Duodenal mucosa (tissue), 2 donors: ENCODE measurements around the gene LRRC8B.

Source experiments
- H3K27ac ChIP-seq: one replicate; pipeline ENCODE4 v1.7.0; 2013; ENCODE audit warnings: low read depth, low read length
- H3K27me3 ChIP-seq, 2 donors: one replicate each; pipeline ENCODE4 v1.7.0; 2013; ENCODE audit warnings: low read length in 2 of 2, control low read depth in 1 of 2; ENCODE audit not compliant: insufficient read depth in 2 of 2, control insufficient read depth in 1 of 2
- H3K36me3 ChIP-seq, 2 donors: one replicate each; pipeline ENCODE4 v1.7.0; 2013; ENCODE audit warnings: low read length in 2 of 2, control low read depth in 1 of 2; ENCODE audit not compliant: insufficient read depth in 2 of 2, control insufficient read depth in 1 of 2
- H3K4me1 ChIP-seq, 2 donors: one replicate each; pipeline ENCODE4 v1.7.0; 2013; ENCODE audit warnings: low read length in 2 of 2, control low read depth in 1 of 2; ENCODE audit not compliant: insufficient read depth in 2 of 2, control insufficient read depth in 1 of 2
- H3K4me3 ChIP-seq, 2 donors: one replicate each; pipeline ENCODE4 v1.7.0; 2013; ENCODE audit warnings: low read length in 2 of 2, low read depth in 1 of 2
- H3K9ac ChIP-seq, 2 donors: one replicate each; pipeline ENCODE4 v1.7.0; 2013; ENCODE audit warnings: low read length in 2 of 2, low read depth in 1 of 2
- H3K9me3 ChIP-seq, 2 donors: one replicate each; pipeline ENCODE4 v1.7.0; 2013; ENCODE audit warnings: low read length in 2 of 2, control low read depth in 1 of 2; ENCODE audit not compliant: control insufficient read depth in 1 of 2

The LRRC8B gene

GRCh38 chr1:89546082-89546889, 21.7 kb downstream of the LRRC8B start:
- H3K27me3 ChIP-seq: no peaks in the 10 kb centered on the region
- H3K36me3 ChIP-seq: no peaks in the 10 kb centered on the region
- no peak overlapping the region for H3K4me3 ChIP-seq
- peaks cover 15 to 58% of the 10 kb centered on the region in 2 donors for H3K4me1 ChIP-seq
- H3K9ac ChIP-seq: no peak overlapping the region
- no peaks in the 10 kb centered on the region for H3K9me3 ChIP-seq
- no peak overlapping the region for H3K27ac ChIP-seq

DNA sequence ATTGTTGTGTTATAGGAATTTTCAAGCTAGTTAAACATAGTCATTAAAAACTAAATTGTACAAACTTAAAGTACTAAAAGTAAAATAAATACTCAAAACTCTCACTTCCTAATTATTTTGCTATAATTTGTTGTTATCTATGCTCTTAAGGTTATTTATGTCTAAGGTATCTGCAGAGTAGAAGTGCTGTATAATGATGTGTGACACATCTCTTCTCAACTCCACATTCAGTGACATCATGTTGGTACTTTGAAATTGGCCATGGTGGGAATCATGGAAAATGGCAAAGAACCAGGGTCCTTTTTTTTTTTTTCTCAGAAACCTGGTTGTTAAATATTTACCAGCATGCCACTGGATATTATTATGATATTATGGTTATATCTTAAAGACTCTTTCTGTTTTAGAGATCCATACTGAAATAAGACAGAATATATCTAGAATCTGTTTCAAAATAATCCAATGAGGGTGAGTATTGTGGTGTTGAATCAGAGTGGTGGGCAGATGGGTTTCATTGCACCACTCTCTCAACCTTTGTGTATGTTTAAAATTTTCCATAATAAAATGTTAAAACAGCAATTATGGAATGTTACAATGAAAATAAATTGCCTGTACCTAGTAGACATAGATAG, 22.4 kb downstream of the LRRC8B start:
- Histone ChIP-seq H3K4me1 (peaks cover 18 to 62% of the 10 kb centered on the region in 2 donors), H3K9me3 (no peaks in the 10 kb centered on the region), H3K27ac (no peak overlapping the region), H3K4me3 (no peak overlapping the region), H3K27me3 (no peaks in the 10 kb centered on the region), H3K9ac (no peak overlapping the region), H3K36me3 (no peaks in the 10 kb centered on the region)

DNA sequence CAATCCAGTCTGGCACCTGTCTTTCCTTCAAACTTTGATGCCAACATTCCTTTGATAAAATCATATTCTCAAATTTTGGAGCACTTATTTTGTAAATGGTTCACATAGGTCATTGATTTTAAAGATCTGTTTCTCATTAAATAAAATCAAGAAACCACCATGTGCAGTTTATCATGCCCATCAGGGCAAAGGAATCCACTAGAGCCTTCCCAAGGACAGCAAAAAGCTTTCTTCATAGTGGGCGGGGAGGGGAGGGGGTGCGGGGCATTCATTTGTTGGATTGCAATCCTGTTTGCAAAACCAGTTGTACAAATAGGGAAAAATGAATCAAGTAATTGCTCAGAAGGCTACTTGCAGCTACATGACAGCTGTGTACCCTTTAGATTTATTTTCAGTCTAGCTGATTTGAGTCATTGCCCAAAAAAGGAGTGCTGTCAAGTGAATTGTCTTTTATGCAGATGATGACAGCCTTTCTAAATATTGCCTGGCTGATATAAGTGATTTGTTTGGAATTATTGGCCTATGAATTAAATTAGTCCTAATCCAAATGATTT, 23.0 kb downstream of the LRRC8B start:
- Histone ChIP-seq H3K27me3 (no peaks in the 10 kb centered on the region), H3K36me3 (no peaks in the 10 kb centered on the region), H3K27ac (no peak overlapping the region), H3K4me1 (peaks cover 23 to 67% of the 10 kb centered on the region in 2 donors), H3K9me3 (no peaks in the 10 kb centered on the region), H3K9ac (no peak overlapping the region), H3K4me3 (no peak overlapping the region)

DNA sequence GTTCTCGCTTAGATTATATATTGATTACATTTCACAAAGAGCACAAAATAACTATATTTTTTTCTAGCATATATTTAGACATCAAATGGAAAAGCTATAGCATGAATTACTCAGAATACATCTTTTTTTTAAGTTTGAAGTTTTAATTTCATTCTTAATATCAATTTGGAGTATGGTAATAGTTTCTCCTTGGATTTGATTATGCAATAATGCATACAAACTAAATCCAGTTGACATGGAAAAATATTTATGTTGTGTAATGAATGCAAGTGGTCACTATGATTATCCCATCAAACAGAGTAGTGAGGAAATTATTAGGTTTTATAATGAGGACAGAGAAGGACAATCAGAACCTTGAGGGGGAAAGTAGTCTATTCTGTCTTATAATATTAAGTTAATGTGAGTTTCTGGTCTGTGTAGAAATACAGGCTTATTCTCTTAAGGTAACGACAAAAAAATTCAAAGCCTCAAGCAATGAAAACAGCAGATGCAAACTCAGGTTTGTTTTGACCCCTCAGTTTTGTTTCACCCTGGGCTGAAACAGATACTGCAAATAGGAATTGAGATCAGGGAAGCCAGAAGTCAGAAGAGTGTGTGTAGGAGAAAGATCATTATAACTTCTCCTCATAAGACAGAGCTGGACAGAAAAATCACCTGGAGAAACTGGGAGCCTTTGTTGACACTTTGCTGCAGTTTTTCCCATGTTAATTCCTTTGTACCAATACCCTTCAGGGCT, 23.7 kb downstream of the LRRC8B start:
- Histone ChIP-seq H3K9ac (no peak overlapping the region), H3K27ac (no peak overlapping the region), H3K4me3 (no peak overlapping the region), H3K36me3 (no peaks in the 10 kb centered on the region), H3K27me3 (no peaks in the 10 kb centered on the region), H3K4me1 (peaks cover 23 to 71% of the 10 kb centered on the region in 2 donors), H3K9me3 (no peaks in the 10 kb centered on the region)

- Histone ChIP-seq H3K36me3 (no peaks in the 10 kb centered on the region), H3K4me1 (peaks cover 20 to 74% of the 10 kb centered on the region in 2 donors), H3K9me3 (no peaks in the 10 kb centered on the region), H3K9ac (no peak overlapping the region), H3K4me3 (peak overlapping the region in 1 of 2 donors; percentile 66), H3K27ac (no peak overlapping the region), H3K27me3 (no peaks in the 10 kb centered on the region)
Measured at GRCh38 chr1:89550995-89551394, 26.4 kb downstream of the LRRC8B start.

DNA sequence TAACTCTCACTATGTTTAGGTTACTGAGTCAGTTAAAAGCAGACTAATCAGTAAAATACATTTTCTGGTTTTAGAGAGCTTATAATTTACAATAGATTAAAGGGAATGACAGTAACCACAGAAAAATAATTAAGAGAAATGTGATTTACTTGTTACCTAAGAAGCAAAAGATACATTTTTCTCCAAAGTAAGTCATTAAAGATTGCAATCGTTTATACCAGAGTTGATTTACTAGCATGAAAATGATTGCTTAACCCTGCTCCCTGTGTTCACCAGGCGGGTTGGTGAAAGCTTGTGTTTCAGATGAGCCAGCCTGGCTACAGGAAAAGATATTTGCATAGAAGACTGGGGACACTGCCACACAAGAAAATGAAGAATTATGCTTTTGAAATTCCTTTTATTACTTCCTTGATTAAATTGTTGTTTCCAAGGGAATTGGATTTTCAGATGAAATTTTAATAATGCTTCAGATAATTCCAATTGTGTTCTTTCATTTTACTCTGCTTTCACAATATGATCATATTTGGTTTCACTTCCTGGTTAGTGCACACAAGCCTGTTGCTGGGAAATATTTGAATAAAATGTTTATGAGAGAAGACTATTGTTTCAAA, 27.9 kb downstream of the LRRC8B start:
- Histone ChIP-seq H3K27me3 (no peaks in the 10 kb centered on the region), H3K27ac (no peak overlapping the region), H3K9me3 (no peaks in the 10 kb centered on the region), H3K36me3 (no peaks in the 10 kb centered on the region), H3K4me3 (peak overlapping the region; percentile 0 to 44), H3K4me1 (peaks cover 20 to 66% of the 10 kb centered on the region in 2 donors), H3K9ac (peak overlapping the region in 1 of 2 donors; percentile 3)

- Histone ChIP-seq H3K36me3 (no peaks in the 10 kb centered on the region), H3K27ac (no peak overlapping the region), H3K27me3 (no peaks in the 10 kb centered on the region), H3K9ac (no peak overlapping the region), H3K4me1 (peaks cover 20 to 60% of the 10 kb centered on the region in 2 donors), H3K9me3 (no peaks in the 10 kb centered on the region), H3K4me3 (no peak overlapping the region)
Measured at GRCh38 chr1:89553157-89553556, 28.5 kb downstream of the LRRC8B start.

DNA sequence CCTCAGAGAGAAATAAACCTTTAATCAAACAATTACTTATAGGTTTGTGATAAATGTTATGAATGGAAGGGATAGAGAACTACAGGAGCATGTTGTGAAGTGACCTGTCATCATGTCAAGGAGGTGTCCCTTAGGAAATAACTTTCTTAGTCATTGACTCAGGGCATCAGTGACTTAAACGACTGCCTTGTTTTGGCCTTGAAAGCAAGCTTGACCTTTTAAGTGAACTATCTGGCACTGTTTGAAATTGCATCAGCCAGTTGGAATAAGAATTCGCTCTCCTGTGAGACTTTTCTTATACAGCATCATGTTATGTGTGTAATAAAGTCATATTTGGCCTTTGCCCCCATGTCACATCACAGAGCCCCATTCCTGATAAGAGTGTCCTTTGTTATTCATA, 30.9 kb downstream of the LRRC8B start:
- Histone ChIP-seq H3K36me3 (peaks cover 0 to 3% of the 10 kb centered on the region in 2 donors), H3K4me1 (peaks cover 14 to 38% of the 10 kb centered on the region in 2 donors), H3K9ac (no peak overlapping the region)

GRCh38 chr1:89556726-89557444, 32.3 kb downstream of the LRRC8B start:
- Histone ChIP-seq H3K27me3 (no peaks in the 10 kb centered on the region), H3K9me3 (no peaks in the 10 kb centered on the region), H3K27ac (no peak overlapping the region), H3K9ac (no peak overlapping the region), H3K4me1 (peaks cover 7 to 31% of the 10 kb centered on the region in 2 donors), H3K36me3 (peaks cover 0 to 3% of the 10 kb centered on the region in 2 donors), H3K4me3 (no peak overlapping the region)

More for the DNA sequence above, 30.9 kb downstream of the LRRC8B start:
- H3K27ac ChIP-seq: no peak overlapping the region
- no peaks in the 10 kb centered on the region for H3K9me3 ChIP-seq
- H3K27me3 ChIP-seq: no peaks in the 10 kb centered on the region
- H3K4me3 ChIP-seq: no peak overlapping the region
